Thyroid gland (tissue), 4 donors: ENCODE data around the gene ADAP1.

Experiments
- CTCF ChIP-seq, 6 experiments: fragments of 200-600 bp in 3 of 6; fragments of 450-650 bp in 3 of 6; sonication (generic) in 3 of 6; IDR thresholded peaks; one replicate each; pipeline ENCODE4 v1.5.1; 2016 to 2019; ENCODE audit warnings: antibody characterized with exemption in 6 of 6, mild to moderate bottlenecking in 2 of 6, inconsistent platforms in 1 of 6, moderate library complexity in 1 of 6
- POLR2A ChIP-seq, 2 donors: fragments of 450-650 bp; IDR thresholded peaks; one replicate each; pipeline ENCODE4 v1.6.1; 2017; ENCODE audit warnings: antibody characterized with exemption in 2 of 2, mild to moderate bottlenecking in 2 of 2, moderate library complexity in 1 of 2

DNA sequence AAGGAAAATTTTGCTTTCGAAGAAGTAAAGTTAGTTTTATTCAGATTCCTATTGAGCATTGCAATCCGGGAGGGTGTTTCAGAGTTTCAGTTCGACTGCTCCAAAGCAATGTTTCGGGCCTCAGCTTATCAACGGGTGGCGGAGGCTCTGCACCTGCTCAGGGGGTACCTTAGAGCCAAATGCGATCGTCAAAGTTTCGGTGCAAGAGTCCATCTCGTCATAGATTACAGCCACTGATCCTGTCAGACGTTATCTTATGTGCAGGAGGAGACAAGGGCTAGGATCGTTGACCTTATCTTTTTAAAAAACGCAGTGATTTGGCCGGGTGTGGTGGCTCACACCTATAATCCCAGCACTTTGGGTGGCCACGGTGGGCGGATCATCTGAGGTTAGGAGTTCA is 24.7 kb upstream of the ADAP1 start:
- no peak for TF ChIP-seq POLR2A (IDR thresholded peaks at IDR 0.05)
- TF ChIP-seq CTCF (IDR thresholded peaks at IDR 0.05) = no peak
